Measurements from ENCODE around the gene MAP3K21. TPM values are rescaled to one million over a fixed set of nuclear protein-coding genes. Genes with fewer than 3 reads are reported as not detected.

The MAP3K21 gene
- total RNA-seq, 1 donor from 2014 or later, result 2.4 TPM

- no peak overlapping the region for H3K27ac Mint-ChIP-seq
- no peaks in the 10 kb centered on the region for H3K9me3 Mint-ChIP-seq
- H3K36me3 Mint-ChIP-seq (ENCODE audit: low read depth), result no peaks in the 10 kb centered on the region
- DNase-seq (ENCODE audit: low spot score), result no peak
- H3K4me1 Mint-ChIP-seq (ENCODE audit: low read depth), result peaks cover 5% of the 10 kb centered on the region
- peaks cover 35% of the 10 kb centered on the region for H3K27me3 Mint-ChIP-seq (ENCODE audit: low read depth)
- no peak overlapping the region for H3K4me3 Mint-ChIP-seq (ENCODE audit: low read depth)
- intact Hi-C loops (cut with micrococcal nuclease), result no loop called here
Observed at GRCh38 chr1:233331676-233332519, 4.4 kb downstream of the MAP3K21 start.

GRCh38 chr1:233333086-233333485 lies 5.6 kb downstream of the MAP3K21 start:
- H3K4me1 Mint-ChIP-seq (ENCODE audit: low read depth), result peaks cover 5% of the 10 kb centered on the region
- no peaks in the 10 kb centered on the region for H3K9me3 Mint-ChIP-seq
- H3K36me3 Mint-ChIP-seq (ENCODE audit: low read depth), result no peaks in the 10 kb centered on the region
- H3K27me3 Mint-ChIP-seq (ENCODE audit: low read depth), result peaks cover 38% of the 10 kb centered on the region
- H3K27ac Mint-ChIP-seq, result no peak overlapping the region
- intact Hi-C loops (cut with micrococcal nuclease), result no loop called here
- no peak overlapping the region for H3K4me3 Mint-ChIP-seq (ENCODE audit: low read depth)
- no peak for DNase-seq (ENCODE audit: low spot score)

GRCh38 chr1:233334092-233334491 lies 6.6 kb downstream of the MAP3K21 start:
- Mint-ChIP-seq H3K4me1 (ENCODE audit: low read depth) (peaks cover under 1% of the 10 kb centered on the region), H3K27me3 (ENCODE audit: low read depth) (peaks cover 44% of the 10 kb centered on the region), H3K27ac (no peak overlapping the region), H3K9me3 (no peaks in the 10 kb centered on the region), H3K36me3 (ENCODE audit: low read depth) (no peaks in the 10 kb centered on the region), H3K4me3 (ENCODE audit: low read depth) (no peak overlapping the region)
- intact Hi-C loops (cut with micrococcal nuclease), result no loop called here
- no peak for DNase-seq (ENCODE audit: low spot score)

- Mint-ChIP-seq H3K27ac (no peak overlapping the region), H3K9me3 (no peaks in the 10 kb centered on the region), H3K4me3 (ENCODE audit: low read depth) (no peak overlapping the region), H3K4me1 (ENCODE audit: low read depth) (no peaks in the 10 kb centered on the region), H3K27me3 (ENCODE audit: low read depth) (peaks cover 46% of the 10 kb centered on the region), H3K36me3 (ENCODE audit: low read depth) (no peaks in the 10 kb centered on the region)
- DNase-seq (ENCODE audit: low spot score), result no peak
- intact Hi-C loops (cut with micrococcal nuclease), result no loop called here
Observed at GRCh38 chr1:233336554-233337456, 9.3 kb downstream of the MAP3K21 start.

GRCh38 chr1:233337505-233337904 lies 10.0 kb downstream of the MAP3K21 start:
- Mint-ChIP-seq H3K4me1 (ENCODE audit: low read depth) (no peaks in the 10 kb centered on the region), H3K4me3 (ENCODE audit: low read depth) (no peak overlapping the region), H3K27me3 (ENCODE audit: low read depth) (peaks cover 49% of the 10 kb centered on the region), H3K27ac (no peak overlapping the region), H3K36me3 (ENCODE audit: low read depth) (no peaks in the 10 kb centered on the region), H3K9me3 (no peaks in the 10 kb centered on the region)
- intact Hi-C loops (cut with micrococcal nuclease), result no loop called here
- DNase-seq (ENCODE audit: low spot score), result no peak

GRCh38 chr1:233338102-233338501 lies 10.6 kb downstream of the MAP3K21 start:
- DNase-seq (ENCODE audit: low spot score), result no peak
- intact Hi-C loops (cut with micrococcal nuclease), result no loop called here
- no peaks in the 10 kb centered on the region for H3K4me1 Mint-ChIP-seq (ENCODE audit: low read depth)
- peaks cover 49% of the 10 kb centered on the region for H3K27me3 Mint-ChIP-seq (ENCODE audit: low read depth)
- no peaks in the 10 kb centered on the region for H3K36me3 Mint-ChIP-seq (ENCODE audit: low read depth)
- no peak overlapping the region for H3K27ac Mint-ChIP-seq
- no peaks in the 10 kb centered on the region for H3K9me3 Mint-ChIP-seq
- H3K4me3 Mint-ChIP-seq (ENCODE audit: low read depth), result no peak overlapping the region

- Mint-ChIP-seq H3K27ac (no peak overlapping the region), H3K4me3 (ENCODE audit: low read depth) (no peak overlapping the region), H3K36me3 (ENCODE audit: low read depth) (no peaks in the 10 kb centered on the region), H3K27me3 (ENCODE audit: low read depth) (peaks cover 45% of the 10 kb centered on the region), H3K9me3 (no peaks in the 10 kb centered on the region), H3K4me1 (ENCODE audit: low read depth) (no peaks in the 10 kb centered on the region)
- no peak for DNase-seq (ENCODE audit: low spot score)
- intact Hi-C loops (cut with micrococcal nuclease), result no loop called here
Observed at GRCh38 chr1:233340031-233340555, 12.6 kb downstream of the MAP3K21 start.

- H3K4me1 Mint-ChIP-seq (ENCODE audit: low read depth), result no peaks in the 10 kb centered on the region
- peaks cover 45% of the 10 kb centered on the region for H3K27me3 Mint-ChIP-seq (ENCODE audit: low read depth)
- H3K27ac Mint-ChIP-seq, result no peak overlapping the region
- H3K9me3 Mint-ChIP-seq, result no peaks in the 10 kb centered on the region
- no peak overlapping the region for H3K4me3 Mint-ChIP-seq (ENCODE audit: low read depth)
- intact Hi-C loops (cut with micrococcal nuclease), result no loop called here
- no peak for DNase-seq (ENCODE audit: low spot score)
- no peaks in the 10 kb centered on the region for H3K36me3 Mint-ChIP-seq (ENCODE audit: low read depth)
Observed at GRCh38 chr1:233340966-233341516, 13.5 kb downstream of the MAP3K21 start.

- Mint-ChIP-seq H3K4me3 (ENCODE audit: low read depth) (no peak overlapping the region), H3K4me1 (ENCODE audit: low read depth) (no peaks in the 10 kb centered on the region), H3K27me3 (ENCODE audit: low read depth) (peaks cover 39% of the 10 kb centered on the region), H3K36me3 (ENCODE audit: low read depth) (no peaks in the 10 kb centered on the region), H3K27ac (no peak overlapping the region), H3K9me3 (no peaks in the 10 kb centered on the region)
- no peak for DNase-seq (ENCODE audit: low spot score)
- intact Hi-C loops (cut with micrococcal nuclease), result no loop called here
Observed at GRCh38 chr1:233342086-233342485, 14.6 kb downstream of the MAP3K21 start.

- Mint-ChIP-seq H3K36me3 (ENCODE audit: low read depth) (no peaks in the 10 kb centered on the region), H3K4me3 (ENCODE audit: low read depth) (no peak overlapping the region), H3K27ac (no peak overlapping the region), H3K27me3 (ENCODE audit: low read depth) (peaks cover 33% of the 10 kb centered on the region), H3K9me3 (no peaks in the 10 kb centered on the region), H3K4me1 (ENCODE audit: low read depth) (no peaks in the 10 kb centered on the region)
- intact Hi-C loops (cut with micrococcal nuclease), result no loop called here
- no peak for DNase-seq (ENCODE audit: low spot score)
Observed at GRCh38 chr1:233343262-233343661, 15.7 kb downstream of the MAP3K21 start.

- peaks cover 3% of the 10 kb centered on the region for H3K27me3 Mint-ChIP-seq (ENCODE audit: low read depth)
- H3K36me3 Mint-ChIP-seq (ENCODE audit: low read depth), result no peaks in the 10 kb centered on the region
Observed at GRCh38 chr1:233347338-233347737, 19.8 kb downstream of the MAP3K21 start.

GRCh38 chr1:233349137-233349536 lies 21.6 kb downstream of the MAP3K21 start:
- Mint-ChIP-seq H3K9me3 (no peaks in the 10 kb centered on the region), H3K27me3 (ENCODE audit: low read depth) (peaks cover 3% of the 10 kb centered on the region), H3K4me3 (ENCODE audit: low read depth) (no peak overlapping the region), H3K4me1 (ENCODE audit: low read depth) (no peaks in the 10 kb centered on the region), H3K27ac (no peak overlapping the region), H3K36me3 (ENCODE audit: low read depth) (no peaks in the 10 kb centered on the region)
- intact Hi-C loops (cut with micrococcal nuclease), result no loop called here
- DNase-seq (ENCODE audit: low spot score), result no peak

More at GRCh38 chr1:233347338-233347737, 19.8 kb downstream of the MAP3K21 start:
- DNase-seq (ENCODE audit: low spot score), result no peak
- Mint-ChIP-seq H3K27ac (no peak overlapping the region), H3K9me3 (no peaks in the 10 kb centered on the region), H3K4me1 (ENCODE audit: low read depth) (no peaks in the 10 kb centered on the region), H3K4me3 (ENCODE audit: low read depth) (no peak overlapping the region)
- intact Hi-C loops (cut with micrococcal nuclease), result no loop called here
